H1 (cell line): ENCODE measurements around the gene SCFD1. TPM values are rescaled to one million over a fixed set of nuclear protein-coding genes. Genes with fewer than 3 reads are reported as not detected.

Experiments
- CTCF ChIA-PET: fragments of 300-600 bp; sonication (Branson Sonifier 250); formaldehyde crosslinking; loops from one replicate; lab custom pipeline; 2021; ENCODE audit not compliant: partially characterized antibody; lab: Charles Lee
- POLR2A ChIA-PET: fragments of 300-600 bp; sonication (Branson Sonifier 250); formaldehyde crosslinking; loops from one replicate; lab custom pipeline; 2021; ENCODE audit warnings: inconsistent platforms; ENCODE audit not compliant: partially characterized antibody; lab: Charles Lee
- DNase-seq, 2 experiments: peaks; one replicate each; pipeline versions ENCODE4 v3.0.0 to v3.0.0-alpha.2; 2010 to 2022; ENCODE audit warnings: low spot score in 2 of 2, low read depth in 1 of 2, mixed read lengths in 1 of 2
- FAIRE-seq: peaks from 2 replicates; lab custom pipeline; 2011; peaks lifted over from hg19 to GRCh38; lab: Jason Lieb, UNC
- H2AFZ ChIP-seq: 2 replicates; pipeline ENCODE4 v1.8.1; 2012; ENCODE audit warnings: low read length, inconsistent platforms
- H2AK5ac ChIP-seq: 2 replicates; pipeline ENCODE4 v1.6.1; 2013; ENCODE audit warnings: low read depth, low read length
- H2BK120ac ChIP-seq: replicated peaks from 2 replicates; pipeline ENCODE3; 2013; ENCODE audit warnings: low read depth, low read length, inconsistent platforms
- H2BK12ac ChIP-seq: 2 replicates; pipeline ENCODE4 v1.6.1; 2013; ENCODE audit warnings: low read depth, low read length
- H2BK15ac ChIP-seq: 2 replicates; pipeline ENCODE4 v1.6.1; 2013; ENCODE audit warnings: low read length
- H2BK20ac ChIP-seq: 2 replicates; pipeline ENCODE4 v1.6.1; 2013; ENCODE audit warnings: low read length
- H2BK5ac ChIP-seq: 2 replicates; pipeline ENCODE4 v1.6.1; 2013; ENCODE audit warnings: low read depth, low read length
- H3K14ac ChIP-seq: 2 replicates; pipeline ENCODE4 v1.6.1; 2013; ENCODE audit warnings: inconsistent platforms; ENCODE audit not compliant: insufficient read length
- H3K18ac ChIP-seq: 2 replicates; pipeline ENCODE4 v1.6.1; 2013; ENCODE audit warnings: low read length; ENCODE audit errors: extremely low read depth
- H3K23ac ChIP-seq: 2 replicates; pipeline ENCODE4 v1.6.1; 2013; ENCODE audit warnings: inconsistent platforms; ENCODE audit not compliant: insufficient read length
- H3K23me2 ChIP-seq: 2 replicates; pipeline ENCODE4 v1.6.1; 2013; ENCODE audit warnings: low read depth, low read length
- H3K27ac ChIP-seq: 2 replicates; pipeline ENCODE4 v1.6.1; 2011; ENCODE audit warnings: low read depth, low read length, inconsistent platforms
- H3K27me3 ChIP-seq, 4 experiments: replicated peaks in 1 of 4; 1 replicate in 1 of 4; 2 replicates in 3 of 4; pipeline versions ENCODE4 v1.6.1 to v1.8.1; 2011 to 2013; ENCODE audit warnings: low read length in 3 of 4, mild to moderate bottlenecking in 3 of 4, inconsistent platforms in 2 of 4, mixed read lengths in 2 of 4, moderate library complexity in 1 of 4; ENCODE audit not compliant: control insufficient read depth in 3 of 4, insufficient read depth in 3 of 4; ENCODE audit errors: extremely low read depth in 1 of 4
- H3K36me3 ChIP-seq, 4 experiments: 2 replicates each; pipeline versions ENCODE4 v1.6.1 to v1.8.1; 2011 to 2013; ENCODE audit warnings: mild to moderate bottlenecking in 4 of 4, low read length in 3 of 4, moderate library complexity in 2 of 4, control low read depth in 1 of 4, inconsistent platforms in 1 of 4; ENCODE audit not compliant: insufficient read depth in 4 of 4, control insufficient read depth in 2 of 4
- H3K4ac ChIP-seq: replicated peaks from 2 replicates; pipeline ENCODE3; 2013; ENCODE audit warnings: low read length, low read depth, mixed read lengths, inconsistent platforms; ENCODE audit not compliant: insufficient read length
- H3K4me1 ChIP-seq, 4 experiments: replicated peaks in 1 of 4; 1 replicate in 1 of 4; 2 replicates in 3 of 4; pipeline versions ENCODE4 v1.6.1 to v1.8.1; 2011 to 2013; ENCODE audit warnings: low read length in 3 of 4, inconsistent platforms in 2 of 4, mixed read lengths in 1 of 4; ENCODE audit not compliant: insufficient read depth in 4 of 4, control insufficient read depth in 3 of 4
- H3K4me2 ChIP-seq, 2 experiments: 2 replicates each; pipeline versions ENCODE4 v1.6.1 to v1.8.1; 2011 to 2013; ENCODE audit warnings: low read depth in 2 of 2, low read length in 2 of 2, control low read depth in 1 of 2, inconsistent platforms in 1 of 2, mild to moderate bottlenecking in 1 of 2; ENCODE audit not compliant: insufficient read depth in 1 of 2
- H3K4me3 ChIP-seq, 4 experiments: fragments of 200-600, 300-600 bp in 1 of 4; sonication (generic), shearing (Covaris generic), sonication (Bioruptor Twin) in 1 of 4; 2 replicates each; pipeline versions ENCODE4 v1.5.1 to v1.8.1; 2011 to 2016; ENCODE audit warnings: low read length in 4 of 4, low read depth in 3 of 4, control low read depth in 2 of 4, inconsistent platforms in 2 of 4, mild to moderate bottlenecking in 2 of 4, mixed read lengths in 1 of 4, moderate library complexity in 1 of 4; ENCODE audit not compliant: insufficient read depth in 2 of 4; ENCODE audit errors: extremely low read depth in 1 of 4
- H3K56ac ChIP-seq: replicated peaks from 2 replicates; pipeline ENCODE3; 2013; ENCODE audit warnings: low read depth, mild to moderate bottlenecking, mixed read lengths, low read length, inconsistent platforms; ENCODE audit not compliant: insufficient read length
- H3K79me1 ChIP-seq: 2 replicates; pipeline ENCODE4 v1.6.1; 2013; ENCODE audit warnings: low read depth, low read length, control low read depth
- H3K79me2 ChIP-seq, 2 experiments: 2 replicates each; pipeline versions ENCODE4 v1.6.1 to v1.8.1; 2012 to 2013; ENCODE audit warnings: low read length in 2 of 2, mild to moderate bottlenecking in 2 of 2, inconsistent platforms in 1 of 2; ENCODE audit not compliant: insufficient read depth in 2 of 2, control insufficient read depth in 1 of 2
- H3K9ac ChIP-seq, 4 experiments: replicated peaks in 1 of 4; 1 replicate in 1 of 4; 2 replicates in 3 of 4; pipeline versions ENCODE4 v1.6.1 to v1.8.1; 2011 to 2013; ENCODE audit warnings: low read depth in 3 of 4, low read length in 3 of 4, control low read depth in 2 of 4, mild to moderate bottlenecking in 2 of 4, moderate library complexity in 2 of 4, inconsistent platforms in 1 of 4; ENCODE audit errors: extremely low read depth in 1 of 4
- H3K9me3 ChIP-seq, 2 experiments: 2 replicates each; pipeline versions ENCODE4 v1.6.1 to v1.8.1; 2012 to 2013; ENCODE audit warnings: mild to moderate bottlenecking in 2 of 2, moderate library complexity in 2 of 2, control low read depth in 1 of 2, inconsistent platforms in 1 of 2, low read depth in 1 of 2, low read length in 1 of 2, mixed read lengths in 1 of 2; ENCODE audit not compliant: insufficient read depth in 2 of 2
- H4K20me1 ChIP-seq, 2 experiments: replicated peaks in 1 of 2; 2 replicates each; pipeline versions ENCODE3 to v1.8.1; 2011 to 2013; ENCODE audit warnings: inconsistent platforms in 2 of 2, low read length in 2 of 2, mild to moderate bottlenecking in 1 of 2; ENCODE audit not compliant: insufficient read depth in 2 of 2, control insufficient read depth in 1 of 2
- H4K5ac ChIP-seq: 2 replicates; pipeline ENCODE4 v1.6.1; 2013; ENCODE audit warnings: low read length, low read depth, mixed read lengths, inconsistent platforms; ENCODE audit not compliant: insufficient read length
- H4K8ac ChIP-seq: 2 replicates; pipeline ENCODE4 v1.8.0; 2013; ENCODE audit warnings: mild to moderate bottlenecking, moderate library complexity, low read length, inconsistent platforms; ENCODE audit not compliant: insufficient read depth; ENCODE audit errors: extremely low read depth
- H4K91ac ChIP-seq: replicated peaks from 2 replicates; pipeline ENCODE3; 2013; ENCODE audit warnings: low read length, mixed read lengths, inconsistent platforms; ENCODE audit not compliant: insufficient read length
- BRCA1 ChIP-seq: IDR thresholded peaks from 2 replicates; pipeline ENCODE4 v1.6.1; 2012; ENCODE audit warnings: low read depth, low read length, improper control_type of control experiment
- HDAC2 ChIP-seq, 2 experiments: fragments of 300-600 bp in 1 of 2; sonication (generic) in 1 of 2; IDR thresholded peaks; 2 replicates each; pipeline ENCODE4 v1.6.1; 2011 to 2012; ENCODE audit warnings: low read depth in 2 of 2, low read length in 2 of 2, mild to moderate bottlenecking in 2 of 2, moderate library complexity in 2 of 2, borderline replicate concordance in 1 of 2, inconsistent platforms in 1 of 2
- JUN ChIP-seq: IDR thresholded peaks from 2 replicates; pipeline ENCODE4 v1.6.1; 2011; ENCODE audit warnings: low read depth, mild to moderate bottlenecking, improper control_type of control experiment, low read length
- KDM1A ChIP-seq: fragments of 200-600, 300-600 bp; sonication (generic); IDR thresholded peaks from 2 replicates; pipeline ENCODE4 v1.7.1; 2016; ENCODE audit warnings: mild to moderate bottlenecking, low read length, borderline replicate concordance
- MAFK ChIP-seq: IDR thresholded peaks from 2 replicates; pipeline ENCODE4 v1.6.1; 2012; ENCODE audit warnings: low read depth, mild to moderate bottlenecking, improper control_type of control experiment, low read length
- RNF2 ChIP-seq: fragments of 200-900, 300-1000 bp; sonication (generic); IDR thresholded peaks from 2 replicates; pipeline ENCODE4 v1.7.1; 2016; ENCODE audit warnings: borderline replicate concordance, low read depth, mild to moderate bottlenecking, antibody characterized with exemption, low read length; ENCODE audit not compliant: poor library complexity, severe bottlenecking; ENCODE audit errors: missing control alignments
- SIN3A ChIP-seq, 2 experiments: IDR thresholded peaks in 1 of 2; conservative IDR thresholded peaks in 1 of 2; 2 replicates each; pipeline ENCODE4 v1.6.1; 2011 to 2012; ENCODE audit warnings: low read length in 2 of 2, improper control_type of control experiment in 1 of 2, low read depth in 1 of 2, mild to moderate bottlenecking in 1 of 2
- SP4 ChIP-seq: IDR thresholded peaks from 2 replicates; pipeline ENCODE4 v1.6.1; 2012; ENCODE audit warnings: low read length, inconsistent platforms
- TAF1 ChIP-seq: IDR thresholded peaks from 2 replicates; pipeline ENCODE4 v1.6.1; 2011; ENCODE audit warnings: mild to moderate bottlenecking, low read depth, low read length
- polyA plus RNA-seq, 7 experiments: library from polyadenylated mRNA; depleted of rRNA in 3 of 7; stranded (reverse) in 5 of 7; unstranded in 2 of 7; fragments of >200 nt in 5 of 7; fragments of 200-250 nt in 2 of 7; gene quantifications; 1 replicate in 5 of 7; 2 replicates in 1 of 7; 4 replicates in 1 of 7; pipeline versions ENCODE4 v1.2.1 to v1.2.3, GENCODE V29; 2011 to 2013; ENCODE audit warnings: missing spikeins in 2 of 7, mixed read lengths in 2 of 7
- total RNA-seq: library from RNA; stranded (reverse); fragmentation: NEBNext Ultra II Directional; extraction: Animal tissue kit (Norgen Biotek cat#: 25700); gene quantifications from 2 replicates; pipeline ENCODE4 v1.2.1, GENCODE V29; 2021
- TF ChIP-seq, protein P1 (sequence below): IDR thresholded peaks from 2 replicates; pipeline ENCODE4 v1.6.1; 2011; ENCODE audit warnings: low read depth, mild to moderate bottlenecking, low read length; ENCODE audit not compliant: insufficient read depth

The SCFD1 gene
- total and polyA plus RNA-seq, 2 of the 8 experiments (the other 6 are each of a cell fraction or from before 2014, with no cell fraction given) = 32.8 to 64.5 TPM

DNA sequence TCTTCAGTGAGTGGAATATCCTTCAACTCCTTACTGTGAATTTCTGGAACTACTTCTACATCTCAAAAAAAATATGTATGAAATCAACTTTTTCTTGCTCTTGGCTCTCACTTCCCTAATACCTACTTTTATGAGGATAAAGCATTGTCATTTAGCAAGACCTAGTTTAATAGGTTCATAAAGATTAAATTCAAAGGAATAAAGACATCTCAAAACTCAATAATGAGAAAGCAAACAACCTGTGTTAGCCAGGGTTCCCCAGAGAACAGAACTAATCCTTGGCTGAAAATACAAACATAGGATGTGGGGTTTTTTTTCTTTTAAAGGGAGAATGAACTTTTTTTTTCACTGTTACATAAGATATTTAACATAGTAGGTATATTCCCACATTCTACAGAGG lies 57.9 kb downstream of the SCFD1 start:
- Histone ChIP-seq H3K27ac (no peak overlapping the region), H2BK120ac (no peak overlapping the region), H3K9ac (no peak overlapping the region), H3K79me1 (no peaks in the 10 kb centered on the region; the same call in 1 of the 2 replicates), H3K27me3 (no peaks in the 10 kb centered on the region), H3K56ac (no peak overlapping the region), H2BK15ac (no peak overlapping the region), H3K14ac (no peak overlapping the region), H3K79me2 (no peaks in the 10 kb centered on the region; a peak in 1 of 4 replicates), H3K23me2 (no peaks in the 10 kb centered on the region), H4K20me1 (peaks cover 0 to 1% of the 10 kb centered on the region in 2 experiments), H3K4me1 (no peaks in the 10 kb centered on the region), H2AK5ac (no peak overlapping the region), H3K9me3 (no peaks in the 10 kb centered on the region), H3K23ac (no peak overlapping the region), H2BK12ac (no peak overlapping the region), H4K91ac (no peak overlapping the region), H3K4me3 (no peak overlapping the region), H2BK20ac (no peak overlapping the region), H3K36me3 (peaks cover 0 to 24% (median 3%) of the 10 kb centered on the region in 4 experiments; a peak in 2 of 8 replicates), H3K4ac (no peak overlapping the region), H3K18ac (no peak overlapping the region), H4K8ac (no peak overlapping the region), H4K5ac (no peak overlapping the region), H3K4me2 (no peak overlapping the region), H2AFZ (no peak overlapping the region), H2BK5ac (no peak overlapping the region)
- TF ChIP-seq JUN (no peak), MAFK (no peak), TAF1 (no peak), HDAC2 (IDR thresholded peaks at IDR 0.05; ENCODE audit: borderline replicate concordance in 1 of 2, low read depth in 2 of 2, low read length in 2 of 2) (no peak), BRCA1 (no peak), SIN3A (conservative IDR thresholded peaks at IDR 0.05 in 1 of 2, IDR thresholded peaks at IDR 0.05 in 1 of 2; ENCODE audit: low read depth in 1 of 2, low read length in 2 of 2) (no peak), SP4 (no peak), RNF2 (no peak), KDM1A (no peak)
- TF ChIP-seq, protein P1, sequence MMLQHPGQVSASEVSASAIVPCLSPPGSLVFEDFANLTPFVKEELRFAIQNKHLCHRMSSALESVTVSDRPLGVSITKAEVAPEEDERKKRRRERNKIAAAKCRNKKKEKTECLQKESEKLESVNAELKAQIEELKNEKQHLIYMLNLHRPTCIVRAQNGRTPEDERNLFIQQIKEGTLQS = no peak
- POLR2A ChIA-PET = no interaction called here
- CTCF ChIA-PET = interaction anchor here (0.7 to 2.0 kb wide), 2 partner anchors 17 to 71 kb away, joined by 4 to 5 read pairs; no protein-coding TSS in a partner anchor
- FAIRE-seq (no peak), DNase-seq (no peak)
